Mononuclear cell (primary cell): Measurements from ENCODE around the gene MPHOSPH6. TPM values are rescaled to one million over a fixed set of nuclear protein-coding genes. Genes with fewer than 3 reads are reported as not detected.
"Not testable (repeated sequence)": the region's sequence is repeated elsewhere in the genome, so short reads cannot be mapped to it uniquely, and the experiment has no call there.

Experiments used
- H3K27me3 ChIP-seq: 2 replicates; pipeline ENCODE4 v1.6.0; 2011; ENCODE audit warnings: low read length, control low read depth; ENCODE audit not compliant: insufficient read depth
- H3K4me1 ChIP-seq: 2 replicates; pipeline ENCODE4 v1.5.1; 2011; ENCODE audit warnings: mild to moderate bottlenecking, low read length, control low read depth; ENCODE audit not compliant: insufficient read depth
- H3K4me3 ChIP-seq: 2 replicates; pipeline ENCODE4 v1.5.1; 2011; ENCODE audit warnings: mild to moderate bottlenecking, low read length, moderate library complexity
- H3K9me3 ChIP-seq: 2 replicates; pipeline ENCODE4 v1.5.1; 2011; ENCODE audit warnings: low read depth, mild to moderate bottlenecking, control low read depth, low read length
- total RNA-seq: library from RNA; depleted of rRNA; stranded (reverse); fragments of >200 nt; gene quantifications from one replicate; pipeline ENCODE4 v1.2.3, GENCODE V29; 2012

The MPHOSPH6 gene
- total RNA-seq, 1 donor: 12.8 TPM

- H3K4me1 ChIP-seq: peaks cover 5% of the 10 kb centered on the region
- H3K27me3 ChIP-seq: no peaks in the 10 kb centered on the region
- H3K4me3 ChIP-seq: no peak overlapping the region
- H3K9me3 ChIP-seq: no peaks in the 10 kb centered on the region
Measured at GRCh38 chr16:82113741-82114140, 56.3 kb downstream of the MPHOSPH6 start.

GRCh38 chr16:82111944-82112343 lies 58.1 kb downstream of the MPHOSPH6 start:
- Histone ChIP-seq H3K4me1 (peaks cover 5% of the 10 kb centered on the region), H3K27me3 (no peaks in the 10 kb centered on the region), H3K4me3 (no peak overlapping the region), H3K9me3 (no peaks in the 10 kb centered on the region)

DNA sequence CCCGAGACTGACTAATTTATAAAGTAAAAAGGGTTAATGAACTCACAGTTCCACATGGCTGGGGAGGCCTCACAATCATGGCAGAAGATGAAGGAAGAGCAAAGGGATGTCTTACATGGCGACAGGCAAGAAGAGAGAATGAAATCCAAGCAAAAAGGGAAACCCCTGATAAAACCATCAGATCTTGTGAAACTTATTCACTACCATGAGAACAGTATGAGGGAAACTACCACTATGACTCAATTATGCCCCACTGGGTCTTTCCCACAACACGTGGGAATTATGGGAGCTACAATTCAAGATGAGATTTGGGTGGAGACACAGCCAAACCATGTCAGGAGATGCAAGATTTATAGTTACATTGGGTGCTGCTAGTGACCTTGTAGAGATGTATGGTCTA lies 60.8 kb downstream of the MPHOSPH6 start:
- not testable (repeated sequence) for H3K4me1 ChIP-seq, H3K4me3 ChIP-seq, H3K9me3 ChIP-seq, H3K27me3 ChIP-seq

DNA sequence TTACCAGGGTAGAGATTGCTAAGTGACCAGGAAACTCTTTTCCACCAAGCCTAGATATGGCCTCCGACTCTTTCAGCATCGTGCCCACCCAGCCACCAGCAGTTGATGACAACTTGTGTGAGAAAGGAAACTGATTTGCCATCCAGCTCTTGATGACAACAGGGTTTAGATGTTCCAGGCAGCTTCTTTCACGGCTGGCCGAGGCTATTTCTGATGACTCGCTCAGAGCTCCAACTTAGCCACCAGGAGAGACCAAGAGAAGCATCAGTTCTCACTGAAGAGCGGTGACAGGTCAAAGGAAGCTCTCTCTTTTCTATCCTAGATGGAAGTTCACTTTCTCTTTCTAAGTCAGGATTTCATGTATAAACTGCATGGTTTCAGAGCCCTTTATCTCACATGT lies 61.2 kb downstream of the MPHOSPH6 start:
- H3K4me3 ChIP-seq: no peak overlapping the region
- H3K9me3 ChIP-seq: no peaks in the 10 kb centered on the region
- peaks cover 5% of the 10 kb centered on the region for H3K4me1 ChIP-seq
- no peaks in the 10 kb centered on the region for H3K27me3 ChIP-seq

DNA sequence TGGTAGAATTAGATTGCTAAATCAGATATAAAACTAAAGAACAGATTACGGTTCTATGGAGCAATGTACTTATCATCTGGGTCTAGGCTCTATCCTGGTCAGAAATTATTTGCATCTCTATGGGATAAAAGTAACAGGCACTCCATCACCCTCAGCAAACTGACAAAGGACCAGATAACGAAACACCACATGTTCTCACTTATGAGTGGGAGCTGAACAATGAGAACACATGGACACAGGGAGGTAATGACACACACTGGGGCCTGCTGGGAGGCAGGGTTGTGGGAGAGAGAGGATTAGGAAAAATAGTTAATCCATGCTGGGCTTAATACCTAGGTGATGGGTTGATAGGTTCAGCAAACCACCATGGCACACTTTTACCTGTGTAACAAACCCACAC lies 61.9 kb downstream of the MPHOSPH6 start:
- no peaks in the 10 kb centered on the region for H3K27me3 ChIP-seq
- no peak overlapping the region for H3K4me3 ChIP-seq
- H3K4me1 ChIP-seq: peaks cover 5% of the 10 kb centered on the region
- no peaks in the 10 kb centered on the region for H3K9me3 ChIP-seq

DNA sequence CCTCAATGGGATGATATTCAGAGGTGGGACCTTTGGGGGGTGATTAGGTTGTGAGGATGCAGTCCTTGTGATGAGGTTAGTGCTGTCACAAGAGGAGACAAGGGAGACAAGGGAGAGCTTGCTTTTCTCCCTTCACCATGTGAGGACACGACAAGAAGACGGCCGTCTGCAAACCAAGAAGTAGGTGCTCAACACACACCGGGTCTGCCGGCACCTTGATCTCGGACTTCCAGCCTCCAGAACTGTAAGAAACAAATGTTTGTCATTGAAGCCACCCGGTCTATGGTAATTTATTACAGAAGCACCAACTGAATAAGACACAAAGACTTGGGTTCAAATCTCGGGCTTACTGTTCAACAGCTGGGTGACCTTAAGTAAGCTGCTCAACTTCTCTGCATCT lies 64.9 kb downstream of the MPHOSPH6 start:
- H3K9me3 ChIP-seq: no peaks in the 10 kb centered on the region
- H3K4me1 ChIP-seq: no peaks in the 10 kb centered on the region
- no peak overlapping the region for H3K4me3 ChIP-seq
- H3K27me3 ChIP-seq: no peaks in the 10 kb centered on the region

Other genes starting within 250 kb of the MPHOSPH6 start
- 2.8 TPM for gene SDR42E1, start 158.8 kb downstream of the MPHOSPH6 start, total RNA-seq
- not detected for gene HSD17B2, start 135.0 kb downstream of the MPHOSPH6 start, total RNA-seq